DND-41 (cell line): ENCODE results near the gene RHBDF2.

Source experiments
- ATAC-seq: fragments of 200-7000 bp; cut with Tn5 transposase; 3 replicates; pipeline ENCODE4 v1.9.1; 2021; ENCODE audit warnings: low read depth; ENCODE audit not compliant: insufficient read depth
- DNase-seq: peaks from one replicate; pipeline ENCODE4 v3.0.0-alpha.2; 2020
- H2AFZ ChIP-seq: 2 replicates; pipeline ENCODE4 v1.6.0; 2012; ENCODE audit warnings: low read depth, low read length
- H3K27ac ChIP-seq: 2 replicates; pipeline ENCODE4 v1.5.1; 2012; ENCODE audit warnings: low read length, inconsistent platforms
- H3K27me3 ChIP-seq: fragments of 200-600 bp; sonication (generic); 2 replicates; pipeline ENCODE4 v1.6.0; 2012; ENCODE audit warnings: low read length, mild to moderate bottlenecking, inconsistent platforms; ENCODE audit not compliant: insufficient read depth, poor library complexity
- H3K36me3 ChIP-seq: 2 replicates; pipeline ENCODE4 v1.5.1; 2012; ENCODE audit warnings: low read length, inconsistent platforms; ENCODE audit not compliant: insufficient read depth
- H3K4me1 ChIP-seq: 2 replicates; pipeline ENCODE4 v1.5.1; 2012; ENCODE audit warnings: mild to moderate bottlenecking, low read length; ENCODE audit not compliant: insufficient read depth
- H3K4me2 ChIP-seq: 2 replicates; pipeline ENCODE4 v1.6.0; 2012; ENCODE audit warnings: mild to moderate bottlenecking, moderate library complexity, low read length, inconsistent platforms; ENCODE audit not compliant: insufficient read depth
- H3K4me3 ChIP-seq, 2 experiments: fragments of 200-600 bp in 1 of 2; shearing (Covaris generic) in 1 of 2; 2 replicates each; pipeline ENCODE4 v1.5.1; 2012 to 2016; ENCODE audit warnings: inconsistent platforms in 2 of 2, low read length in 2 of 2, mild to moderate bottlenecking in 2 of 2, low read depth in 1 of 2, moderate library complexity in 1 of 2
- H3K79me2 ChIP-seq: 2 replicates; pipeline ENCODE4 v1.6.0; 2012; ENCODE audit warnings: low read length, inconsistent platforms; ENCODE audit not compliant: insufficient read depth
- H3K9ac ChIP-seq: 2 replicates; pipeline ENCODE4 v1.6.0; 2012; ENCODE audit warnings: low read depth, mild to moderate bottlenecking, inconsistent platforms, low read length, moderate library complexity
- H3K9me3 ChIP-seq: 2 replicates; pipeline ENCODE4 v1.5.1; 2012; ENCODE audit warnings: low read length, moderate library complexity, mild to moderate bottlenecking, inconsistent platforms; ENCODE audit not compliant: insufficient read depth, severe bottlenecking
- H4K20me1 ChIP-seq: 2 replicates; pipeline ENCODE4 v1.6.0; 2012; ENCODE audit warnings: low read length; ENCODE audit not compliant: insufficient read depth
- EZH2 ChIP-seq: IDR thresholded peaks from 3 replicates; pipeline ENCODE4 v1.6.1; 2012; ENCODE audit warnings: borderline replicate concordance, low read depth, mild to moderate bottlenecking, moderate library complexity, low read length, inconsistent platforms; ENCODE audit not compliant: severe bottlenecking
- TF ChIP-seq, protein P1 (sequence below): IDR thresholded peaks from 2 replicates; pipeline ENCODE4 v1.5.1; 2012; ENCODE audit warnings: borderline replicate concordance, low read length, moderate library complexity, mild to moderate bottlenecking; ENCODE audit not compliant: poor library complexity, severe bottlenecking; ENCODE audit errors: extremely low read depth

Gene RHBDF2

DNA sequence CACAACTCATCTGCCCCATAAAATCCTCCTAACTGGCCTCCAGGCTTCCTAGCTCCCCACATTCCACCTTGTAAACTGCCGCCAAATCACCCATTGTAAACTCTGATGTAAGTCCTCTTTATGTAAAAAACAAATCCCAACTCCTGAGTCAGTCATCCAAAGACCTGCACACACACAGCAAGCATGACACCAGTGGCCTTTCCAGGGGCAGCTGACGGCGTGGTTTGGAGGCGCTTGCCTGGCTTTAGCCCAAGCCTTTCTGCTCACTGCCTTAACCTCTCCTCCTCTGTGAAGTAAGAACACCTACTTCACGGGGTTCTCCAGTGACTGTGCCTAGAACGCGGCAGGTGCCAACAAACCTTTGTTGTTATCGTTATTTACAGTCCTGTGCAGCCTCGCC lies 62.3 kb downstream of the RHBDF2 start:
- no peaks in the 10 kb centered on the region for H3K9me3 ChIP-seq
- H3K4me1 ChIP-seq, result no peaks in the 10 kb centered on the region
- no peak overlapping the region for H3K9ac ChIP-seq
- peaks cover 9% of the 10 kb centered on the region; the same call in 1 of the 2 replicates for H3K36me3 ChIP-seq
- H3K27me3 ChIP-seq, result no peaks in the 10 kb centered on the region
- H3K4me3 ChIP-seq, result no peak overlapping the region
- DNase-seq, result no peak
- TF ChIP-seq, protein P1, sequence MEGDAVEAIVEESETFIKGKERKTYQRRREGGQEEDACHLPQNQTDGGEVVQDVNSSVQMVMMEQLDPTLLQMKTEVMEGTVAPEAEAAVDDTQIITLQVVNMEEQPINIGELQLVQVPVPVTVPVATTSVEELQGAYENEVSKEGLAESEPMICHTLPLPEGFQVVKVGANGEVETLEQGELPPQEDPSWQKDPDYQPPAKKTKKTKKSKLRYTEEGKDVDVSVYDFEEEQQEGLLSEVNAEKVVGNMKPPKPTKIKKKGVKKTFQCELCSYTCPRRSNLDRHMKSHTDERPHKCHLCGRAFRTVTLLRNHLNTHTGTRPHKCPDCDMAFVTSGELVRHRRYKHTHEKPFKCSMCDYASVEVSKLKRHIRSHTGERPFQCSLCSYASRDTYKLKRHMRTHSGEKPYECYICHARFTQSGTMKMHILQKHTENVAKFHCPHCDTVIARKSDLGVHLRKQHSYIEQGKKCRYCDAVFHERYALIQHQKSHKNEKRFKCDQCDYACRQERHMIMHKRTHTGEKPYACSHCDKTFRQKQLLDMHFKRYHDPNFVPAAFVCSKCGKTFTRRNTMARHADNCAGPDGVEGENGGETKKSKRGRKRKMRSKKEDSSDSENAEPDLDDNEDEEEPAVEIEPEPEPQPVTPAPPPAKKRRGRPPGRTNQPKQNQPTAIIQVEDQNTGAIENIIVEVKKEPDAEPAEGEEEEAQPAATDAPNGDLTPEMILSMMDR, result no peak
- no peak for TF ChIP-seq EZH2
- no peak overlapping the region for H3K4me2 ChIP-seq
- no peak for ATAC-seq
- no peak overlapping the region for H2AFZ ChIP-seq
- peaks cover 92% of the 10 kb centered on the region for H3K79me2 ChIP-seq
- no peak overlapping the region for H3K27ac ChIP-seq
- peaks cover 74% of the 10 kb centered on the region for H4K20me1 ChIP-seq

DNA sequence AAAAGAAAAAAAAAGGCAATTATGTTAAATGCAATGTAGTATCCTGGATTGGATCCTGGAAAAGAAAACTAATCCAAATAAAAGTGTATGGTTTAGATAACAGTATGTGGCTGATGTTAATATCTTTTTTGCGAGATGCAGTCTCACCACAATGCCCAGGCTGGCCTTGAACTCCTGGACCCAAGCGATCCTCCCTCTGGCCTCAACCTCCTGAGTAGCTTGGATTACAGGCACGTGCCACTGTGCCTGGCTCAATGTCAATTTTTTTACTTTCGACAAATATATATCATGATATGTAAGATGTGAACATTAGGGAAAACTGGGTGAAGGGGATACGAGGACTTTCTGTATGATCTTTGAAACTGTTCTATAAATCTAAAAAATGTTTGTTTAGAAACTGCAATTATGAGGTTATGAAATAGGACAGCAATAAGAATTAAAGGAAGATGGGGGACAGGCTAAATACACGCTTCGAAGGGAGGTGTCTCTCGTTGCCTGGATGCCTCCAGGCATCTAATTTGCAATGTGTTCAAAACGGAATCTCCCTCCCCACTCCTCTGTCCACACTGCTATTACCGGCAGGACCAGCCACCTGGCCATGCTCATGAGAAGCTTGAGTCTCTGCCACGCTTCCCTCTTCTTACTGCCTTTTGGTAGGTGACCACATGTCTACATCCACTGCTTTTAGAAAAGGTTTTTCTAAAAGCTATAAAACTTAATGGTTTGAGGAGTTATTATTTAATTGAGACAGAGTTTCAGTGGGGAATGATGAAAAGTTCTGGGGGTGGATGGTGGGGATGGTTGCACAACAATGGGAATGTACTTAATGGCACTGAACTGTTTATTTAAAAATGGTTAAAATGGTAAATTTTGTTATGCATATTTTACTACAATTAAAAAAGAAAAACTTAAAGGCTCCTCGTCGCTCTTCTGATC lies 63.5 kb downstream of the RHBDF2 start:
- ATAC-seq (no peak), DNase-seq (no peak)
- no peak overlapping the region for H2AFZ ChIP-seq
- H3K9ac ChIP-seq, result no peak overlapping the region
- H3K9me3 ChIP-seq, result no peaks in the 10 kb centered on the region
- no peaks in the 10 kb centered on the region for H3K27me3 ChIP-seq
- TF ChIP-seq EZH2, result no peak
- TF ChIP-seq, protein P1, result no peak
- no peak overlapping the region for H3K27ac ChIP-seq
- peaks cover 71% of the 10 kb centered on the region for H4K20me1 ChIP-seq
- no peak overlapping the region for H3K4me2 ChIP-seq
- no peaks in the 10 kb centered on the region for H3K4me1 ChIP-seq
- peaks cover 9% of the 10 kb centered on the region; the same call in 1 of the 2 replicates for H3K36me3 ChIP-seq
- peaks cover 93% of the 10 kb centered on the region for H3K79me2 ChIP-seq
- no peak overlapping the region for H3K4me3 ChIP-seq

DNA sequence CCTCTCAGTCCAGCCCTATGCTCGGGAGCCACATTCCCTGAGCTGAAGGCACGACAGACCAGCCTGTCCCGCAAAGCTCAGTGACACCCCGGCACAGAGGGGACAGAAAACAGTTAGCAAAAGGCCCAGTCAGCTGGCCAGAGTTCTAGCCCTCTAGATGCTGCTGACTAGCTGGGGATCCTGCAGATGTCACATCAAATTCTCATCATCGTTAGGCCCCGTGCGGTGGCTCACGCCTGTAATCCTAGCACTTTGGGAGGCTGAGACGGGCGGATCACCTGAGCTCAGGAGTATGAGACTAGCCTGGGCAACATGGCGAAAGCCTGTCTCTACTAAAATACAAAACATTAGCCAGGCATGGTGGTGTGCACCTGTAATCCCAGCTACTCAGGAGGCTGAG lies 65.5 kb downstream of the RHBDF2 start:
- no peaks in the 10 kb centered on the region for H3K4me1 ChIP-seq
- ATAC-seq (no peak), DNase-seq (no peak)
- TF ChIP-seq, protein P1, result no peak
- no peak for TF ChIP-seq EZH2
- peaks cover 6% of the 10 kb centered on the region; the same call in 1 of the 2 replicates for H3K36me3 ChIP-seq
- H3K27me3 ChIP-seq, result no peaks in the 10 kb centered on the region
- no peak overlapping the region for H3K4me2 ChIP-seq
- no peak overlapping the region for H3K27ac ChIP-seq
- no peak overlapping the region for H2AFZ ChIP-seq
- H3K4me3 ChIP-seq, result no peak overlapping the region
- no peaks in the 10 kb centered on the region for H3K9me3 ChIP-seq
- peaks cover 67% of the 10 kb centered on the region for H4K20me1 ChIP-seq
- no peak overlapping the region for H3K9ac ChIP-seq
- peaks cover 92% of the 10 kb centered on the region for H3K79me2 ChIP-seq
